HFFc6 (cell line): ENCODE data around the gene CDK5R2. TPM values are rescaled to one million over a fixed set of nuclear protein-coding genes. Genes with fewer than 3 reads are reported as not detected.

ENCODE experiments used
- DNase-seq: peaks from one replicate; pipeline ENCODE4 v3.0.0-alpha.2; 2018
- H3K27ac Mint-ChIP-seq: 2 replicates; pipeline ENCODE4 v1.8.0; 2020; ENCODE audit warnings: mild to moderate bottlenecking, mixed read lengths
- H3K27me3 Mint-ChIP-seq: 2 replicates; pipeline ENCODE4 v1.8.0; 2021; ENCODE audit warnings: mild to moderate bottlenecking, moderate library complexity, mixed read lengths; ENCODE audit not compliant: insufficient read depth
- H3K36me3 Mint-ChIP-seq: 2 replicates; pipeline ENCODE4 v1.8.0; 2021; ENCODE audit warnings: low read depth, mixed read lengths
- H3K4me1 Mint-ChIP-seq: 2 replicates; pipeline ENCODE4 v1.8.0; 2020; ENCODE audit warnings: low read depth, mixed read lengths
- H3K4me3 Mint-ChIP-seq: 2 replicates; pipeline ENCODE4 v1.8.0; 2020; ENCODE audit warnings: mild to moderate bottlenecking, moderate library complexity, mixed read lengths
- H3K9me3 Mint-ChIP-seq: 2 replicates; pipeline ENCODE4 v1.8.0; 2020; ENCODE audit warnings: mild to moderate bottlenecking, mixed read lengths
- total RNA-seq, 6 experiments: library from RNA; stranded (reverse); fragmentation: NEBNext Ultra II Directional; extraction: Animal tissue kit (Norgen Biotek cat#: 25700); gene quantifications; 2 replicates in 1 of 6; 3 replicates in 5 of 6; pipeline ENCODE4 v1.2.3, GENCODE V29; 2021
- TF ChIP-seq, protein P1 (sequence below): fragments of 200-600 bp; sonication (generic); IDR thresholded peaks from 2 replicates; pipeline ENCODE4 v1.5.0; 2021; ENCODE audit warnings: antibody characterized with exemption, mild to moderate bottlenecking

The CDK5R2 gene
- total RNA-seq, 6 experiments from 2014 or later: 0.07 to 0.15 (median 0.08) TPM; not detected in 2

- no peaks in the 10 kb centered on the region for H3K9me3 Mint-ChIP-seq
- no peak overlapping the region for H3K4me3 Mint-ChIP-seq
- H3K4me1 Mint-ChIP-seq: no peaks in the 10 kb centered on the region
- DNase-seq: no peak
- no peaks in the 10 kb centered on the region for H3K36me3 Mint-ChIP-seq
- TF ChIP-seq, protein P1, sequence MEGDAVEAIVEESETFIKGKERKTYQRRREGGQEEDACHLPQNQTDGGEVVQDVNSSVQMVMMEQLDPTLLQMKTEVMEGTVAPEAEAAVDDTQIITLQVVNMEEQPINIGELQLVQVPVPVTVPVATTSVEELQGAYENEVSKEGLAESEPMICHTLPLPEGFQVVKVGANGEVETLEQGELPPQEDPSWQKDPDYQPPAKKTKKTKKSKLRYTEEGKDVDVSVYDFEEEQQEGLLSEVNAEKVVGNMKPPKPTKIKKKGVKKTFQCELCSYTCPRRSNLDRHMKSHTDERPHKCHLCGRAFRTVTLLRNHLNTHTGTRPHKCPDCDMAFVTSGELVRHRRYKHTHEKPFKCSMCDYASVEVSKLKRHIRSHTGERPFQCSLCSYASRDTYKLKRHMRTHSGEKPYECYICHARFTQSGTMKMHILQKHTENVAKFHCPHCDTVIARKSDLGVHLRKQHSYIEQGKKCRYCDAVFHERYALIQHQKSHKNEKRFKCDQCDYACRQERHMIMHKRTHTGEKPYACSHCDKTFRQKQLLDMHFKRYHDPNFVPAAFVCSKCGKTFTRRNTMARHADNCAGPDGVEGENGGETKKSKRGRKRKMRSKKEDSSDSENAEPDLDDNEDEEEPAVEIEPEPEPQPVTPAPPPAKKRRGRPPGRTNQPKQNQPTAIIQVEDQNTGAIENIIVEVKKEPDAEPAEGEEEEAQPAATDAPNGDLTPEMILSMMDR: no peak
- no peak overlapping the region for H3K27ac Mint-ChIP-seq
- H3K27me3 Mint-ChIP-seq: peaks cover 56% of the 10 kb centered on the region
Measured at GRCh38 chr2:218952160-218952559, 7.3 kb upstream of the CDK5R2 start.

- H3K4me3 Mint-ChIP-seq: no peak overlapping the region
- H3K27ac Mint-ChIP-seq: no peak overlapping the region
- H3K27me3 Mint-ChIP-seq: peaks cover 65% of the 10 kb centered on the region
- TF ChIP-seq, protein P1: peak; percentile 36; the same call in 1 of the 2 replicates
- DNase-seq: no peak
- no peaks in the 10 kb centered on the region for H3K36me3 Mint-ChIP-seq
- no peaks in the 10 kb centered on the region for H3K9me3 Mint-ChIP-seq
- H3K4me1 Mint-ChIP-seq: no peaks in the 10 kb centered on the region
Measured at GRCh38 chr2:218953366-218953954, 6.0 kb upstream of the CDK5R2 start.

DNA sequence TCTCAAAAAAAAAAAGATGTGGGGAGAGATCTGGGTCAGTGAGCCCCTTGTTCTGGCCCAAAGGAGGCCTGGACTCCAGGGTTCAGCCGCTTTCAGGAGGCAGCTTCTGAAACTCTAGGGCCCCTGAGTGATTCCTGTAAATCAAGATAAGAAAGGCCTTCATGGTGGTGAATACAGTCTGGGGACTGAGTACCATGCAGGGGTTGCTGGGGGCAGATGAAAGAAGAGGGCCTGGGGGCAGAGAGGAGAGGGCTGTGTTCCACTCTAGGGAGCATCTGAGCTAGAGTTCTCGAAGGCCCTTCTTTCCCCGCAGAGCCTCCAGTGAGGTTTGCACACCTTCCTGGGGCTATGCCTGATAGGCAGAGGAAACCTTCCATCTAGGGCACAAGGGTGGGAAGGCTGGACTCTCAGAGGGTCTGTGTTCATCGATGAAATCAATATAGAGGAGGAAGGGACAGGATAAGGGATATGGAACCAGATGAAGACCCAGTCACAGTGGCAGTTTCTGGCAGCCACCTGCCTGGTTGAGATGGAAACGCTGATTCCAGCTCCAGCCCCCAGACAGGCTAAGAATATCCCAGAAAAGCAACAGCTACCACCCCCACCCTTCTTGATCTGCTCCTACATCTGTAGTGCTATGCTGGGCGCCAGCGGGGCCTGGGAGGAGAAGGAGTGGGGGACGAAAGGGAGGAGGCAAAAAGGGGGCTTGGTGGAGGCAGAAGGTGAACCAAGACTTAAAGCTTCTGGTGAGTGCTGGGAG, 4.7 kb upstream of the CDK5R2 start:
- peaks cover 62% of the 10 kb centered on the region for H3K27me3 Mint-ChIP-seq
- no peaks in the 10 kb centered on the region for H3K4me1 Mint-ChIP-seq
- no peaks in the 10 kb centered on the region for H3K36me3 Mint-ChIP-seq
- H3K9me3 Mint-ChIP-seq: no peaks in the 10 kb centered on the region
- DNase-seq: no peak
- no peak overlapping the region for H3K4me3 Mint-ChIP-seq
- H3K27ac Mint-ChIP-seq: no peak overlapping the region
- TF ChIP-seq, protein P1: no peak

DNA sequence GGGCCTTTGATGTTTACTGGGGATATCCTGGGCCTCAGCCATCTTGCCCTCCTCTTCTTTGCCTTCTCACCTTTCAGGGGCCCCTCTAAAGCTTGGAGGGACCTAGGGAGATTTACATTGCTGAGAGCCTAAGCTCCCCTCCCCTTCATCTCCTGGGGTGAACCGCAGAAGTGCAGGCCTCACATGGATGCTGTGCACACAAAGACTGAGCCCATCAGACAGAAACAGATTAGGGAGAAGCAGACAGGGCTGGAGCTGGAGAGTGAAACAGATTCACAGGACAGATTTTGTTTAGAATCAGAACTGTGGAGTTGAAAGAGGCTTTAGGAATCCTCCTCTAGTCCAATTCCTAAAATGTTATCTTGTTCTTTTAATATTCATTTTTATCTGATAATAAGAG, 3.4 kb upstream of the CDK5R2 start:
- peaks cover 3% of the 10 kb centered on the region; the same call in 1 of the 2 replicates for H3K4me1 Mint-ChIP-seq
- TF ChIP-seq, protein P1: no peak
- H3K27me3 Mint-ChIP-seq: peaks cover 56% of the 10 kb centered on the region
- no peak overlapping the region for H3K4me3 Mint-ChIP-seq
- no peaks in the 10 kb centered on the region for H3K9me3 Mint-ChIP-seq
- H3K36me3 Mint-ChIP-seq: 0 out of 2 replicates have a peak, but pooled peaks cover under 1% of the 10 kb centered on the region
- H3K27ac Mint-ChIP-seq: no peak overlapping the region
- no peak for DNase-seq

GRCh38 chr2:218957671-218958070, 1.8 kb upstream of the CDK5R2 start:
- TF ChIP-seq, protein P1: no peak
- Mint-ChIP-seq H3K27ac (no peak overlapping the region), H3K36me3 (0 out of 2 replicates have a peak, but pooled peaks cover 4% of the 10 kb centered on the region), H3K27me3 (peaks cover 63% of the 10 kb centered on the region), H3K4me3 (no peak overlapping the region), H3K9me3 (no peaks in the 10 kb centered on the region), H3K4me1 (peaks cover 6% of the 10 kb centered on the region; the same call in 1 of the 2 replicates)
- no peak for DNase-seq
